ENCODE results near the gene DLL3.

- no peak for TF ChIP-seq POLR2A (IDR thresholded peaks at IDR 0.05)
- no peak for TF ChIP-seq CTCF (IDR thresholded peaks at IDR 0.05)
- no peak for TF ChIP-seq EP300 (IDR thresholded peaks at IDR 0.05)
- TF ChIP-seq POLR2AphosphoS5 (IDR thresholded peaks at IDR 0.05): no peak
Measured at GRCh38 chr19:39506598-39506943, 7.8 kb downstream of the DLL3 start.

Measured in suprapubic skin (tissue), 4 donors.